ENCODE measurements around the gene FGFRL1. TPM values are rescaled to one million over a fixed set of nuclear protein-coding genes. Genes with fewer than 3 reads are reported as not detected.

FGFRL1 gene
- total and polyA plus RNA-seq, 2 of the 13 experiments (the other 11 are each of a cell fraction or from before 2014, with no cell fraction given): 19.1 to 30.6 TPM

GRCh38 chr4:1004071-1004418 lies 7.4 kb upstream of the FGFRL1 start (continued):
- TF ChIP-seq TBP (CRISPR knock-in tag; IDR thresholded peaks at IDR 0.05) (no peak), TFDP1 (CRISPR knock-in tag; IDR thresholded peaks at IDR 0.05; ENCODE audit: borderline replicate concordance) (no peak)

DNA sequence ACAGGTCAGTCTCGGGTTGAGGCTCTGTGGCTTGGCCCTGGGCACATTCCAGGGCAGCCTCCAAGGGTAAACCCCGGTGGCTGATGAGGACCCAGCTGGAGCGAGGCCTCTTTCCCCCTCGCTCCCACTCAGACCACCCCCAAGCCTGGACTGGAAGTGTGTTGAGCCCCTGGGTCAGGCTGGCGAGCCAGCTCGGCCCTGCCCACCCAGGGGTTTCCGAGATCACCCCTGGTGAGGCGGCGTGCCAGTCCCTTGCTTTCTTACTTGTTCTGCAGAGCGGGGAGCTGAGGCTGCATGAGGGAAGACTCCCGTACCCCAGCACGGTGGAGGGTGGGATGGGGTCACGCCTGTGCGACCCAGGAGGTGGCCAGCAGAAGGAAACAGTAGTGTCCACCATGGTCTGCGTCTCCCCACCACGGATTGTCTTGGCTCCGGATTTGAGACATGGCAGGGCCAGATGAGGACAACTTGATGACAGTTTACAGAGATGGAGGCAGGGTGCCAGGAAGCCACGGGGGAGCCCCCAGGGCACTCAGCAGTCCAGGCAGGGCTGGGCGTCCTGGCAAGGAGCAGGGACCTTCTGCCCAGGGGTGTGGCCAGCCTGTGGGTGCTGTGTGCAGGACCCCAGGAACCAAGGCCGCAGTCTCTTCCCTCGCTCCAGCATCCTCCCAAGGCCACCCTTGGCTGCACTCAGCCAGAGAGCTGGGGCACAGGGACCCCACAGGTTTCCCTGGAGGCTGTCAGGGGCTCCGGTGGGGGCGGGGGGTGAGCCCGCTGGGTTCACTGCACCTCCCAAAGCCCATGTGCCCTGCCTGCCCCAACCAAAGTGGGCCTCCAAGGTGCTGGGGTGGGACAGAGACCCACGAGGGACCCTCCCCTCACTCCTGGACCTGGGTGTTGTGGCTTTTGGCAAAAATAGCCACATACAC lies 6.6 kb upstream of the FGFRL1 start:
- WGBS (ENCODE audit: low lambda C conversion rate): 37% methylated on average over 6 of the region's 25 CpGs
- H3K36me3 ChIP-seq (replicated peaks in 1 of 2; ENCODE audit: control insufficient read depth in 1 of 2, insufficient read depth in 2 of 2, low read length in 2 of 2): no peaks in the 10 kb centered on the region
- DNase-seq (ENCODE audit: low spot score) (no peak), ATAC-seq (no peak), FAIRE-seq (no peak)
- no peaks in the 10 kb centered on the region for H4K20me1 ChIP-seq (ENCODE audit: insufficient read depth, low read length)
- no peaks in the 10 kb centered on the region for H3K9me3 ChIP-seq (ENCODE audit: low read length)
- in situ Hi-C loops (cut with HindIII; ENCODE audit: extremely low pct_ligation_motif_present, low pct_unique_long_range_greater_than_20kb) (no loop called here), intact Hi-C loops (cut with micrococcal nuclease; ENCODE audit: unreplicated experiment) (no loop called here)
- ChIA-PET CTCF (ENCODE audit: low intra/inter-chr PET ratio, low total read pairs) (no interaction called here), POLR2A (interaction anchor here (0.7 kb wide), 1 partner anchor 12 kb away, joined by 4 read pairs; no protein-coding TSS in a partner anchor)
- no peak overlapping the region for H3K4me2 ChIP-seq (ENCODE audit: low read depth, low read length)
- peaks cover 10 to 39% of the 10 kb centered on the region in 2 experiments for H3K27me3 ChIP-seq (ENCODE audit: control insufficient read depth in 1 of 2, insufficient read depth in 2 of 2, low read length in 2 of 2)
- TF ChIP-seq SP140L (CRISPR knock-in tag; IDR thresholded peaks at IDR 0.05; ENCODE audit: borderline replicate concordance) (no peak), JARID2 (CRISPR knock-in tag; IDR thresholded peaks at IDR 0.05; ENCODE audit: insufficient replicate concordance) (no peak), ZNF24 (IDR thresholded peaks at IDR 0.05) (no peak), ZNF343 (CRISPR knock-in tag; IDR thresholded peaks at IDR 0.05) (no peak)
- H3K4me3 ChIP-seq (replicated peaks in 1 of 3; ENCODE audit: insufficient read depth in 1 of 3, low read depth in 2 of 3, low read length in 3 of 3): no peak overlapping the region
- no TSS peak for BruUV-seq (replicated peaks)
- H3K4me1 ChIP-seq (ENCODE audit: insufficient read depth, low read length): peaks cover 12% of the 10 kb centered on the region
- no peak overlapping the region for H3K27ac ChIP-seq (ENCODE audit: extremely low read length, insufficient read depth, low read length)
- no peaks in the 10 kb centered on the region for H3K79me2 ChIP-seq (ENCODE audit: insufficient read depth, low read length)
- no peak overlapping the region for H3K9ac ChIP-seq (ENCODE audit: insufficient read depth, low read depth, low read length)
- no peak overlapping the region for H2AFZ ChIP-seq (ENCODE audit: low read length)

Measured in HepG2 (cell line).